ENCODE results near the gene E2F2.

E2F2 gene

DNA sequence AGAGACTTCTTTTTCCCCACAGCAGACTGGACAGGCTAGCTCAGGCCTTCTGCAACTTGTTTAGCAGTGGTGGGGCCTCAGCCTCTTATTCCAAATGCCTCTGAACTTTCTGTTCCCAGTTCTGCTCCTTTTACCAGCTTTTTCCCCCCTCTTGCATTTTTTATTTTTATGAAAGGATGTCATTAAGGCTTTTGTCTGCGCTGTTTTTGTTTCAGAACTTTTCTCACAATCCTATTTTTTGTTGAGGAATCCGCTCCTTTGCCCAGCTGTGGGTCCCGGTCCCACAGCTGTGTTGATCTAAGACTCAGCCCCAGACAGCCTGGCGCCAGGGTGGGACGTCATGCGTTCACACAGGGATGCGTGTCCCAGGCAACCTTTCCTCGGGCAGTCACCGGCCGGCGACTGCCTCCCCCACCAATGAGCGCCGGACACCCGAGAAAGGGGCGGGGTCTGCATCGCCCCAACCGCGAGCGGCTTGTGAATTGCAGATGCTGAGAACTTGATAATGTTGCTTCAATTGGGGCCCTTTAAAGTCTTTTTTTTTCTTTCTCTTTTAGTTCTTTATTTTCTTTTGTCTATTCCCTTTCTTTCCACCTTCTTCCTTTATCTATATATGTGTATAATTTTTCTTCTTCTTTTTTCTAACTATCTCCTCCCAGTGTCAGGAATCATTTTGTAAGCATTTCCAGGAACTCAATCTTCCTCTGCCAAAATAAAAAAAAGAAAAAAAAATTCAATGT lies 31.3 kb upstream of the E2F2 start:
- peak; percentile 98 for DNase-seq (ENCODE audit: low read depth)

DNA sequence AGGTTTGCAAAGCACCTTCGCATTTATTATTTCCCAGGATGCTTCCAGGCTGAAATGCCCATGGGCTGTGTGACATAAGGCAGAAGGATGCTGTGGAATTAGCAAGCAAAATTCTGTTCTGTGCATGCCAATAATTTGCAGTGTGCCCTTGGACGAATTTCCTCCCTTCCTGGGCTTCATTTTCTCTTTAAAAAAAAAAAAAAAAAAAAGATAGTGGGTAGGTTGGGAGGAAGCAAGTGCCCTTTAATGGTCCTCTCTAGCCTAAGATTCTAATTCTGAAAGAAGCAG lies 30.7 kb upstream of the E2F2 start:
- DNase-seq (ENCODE audit: low read depth) = peak; percentile 72

DNA sequence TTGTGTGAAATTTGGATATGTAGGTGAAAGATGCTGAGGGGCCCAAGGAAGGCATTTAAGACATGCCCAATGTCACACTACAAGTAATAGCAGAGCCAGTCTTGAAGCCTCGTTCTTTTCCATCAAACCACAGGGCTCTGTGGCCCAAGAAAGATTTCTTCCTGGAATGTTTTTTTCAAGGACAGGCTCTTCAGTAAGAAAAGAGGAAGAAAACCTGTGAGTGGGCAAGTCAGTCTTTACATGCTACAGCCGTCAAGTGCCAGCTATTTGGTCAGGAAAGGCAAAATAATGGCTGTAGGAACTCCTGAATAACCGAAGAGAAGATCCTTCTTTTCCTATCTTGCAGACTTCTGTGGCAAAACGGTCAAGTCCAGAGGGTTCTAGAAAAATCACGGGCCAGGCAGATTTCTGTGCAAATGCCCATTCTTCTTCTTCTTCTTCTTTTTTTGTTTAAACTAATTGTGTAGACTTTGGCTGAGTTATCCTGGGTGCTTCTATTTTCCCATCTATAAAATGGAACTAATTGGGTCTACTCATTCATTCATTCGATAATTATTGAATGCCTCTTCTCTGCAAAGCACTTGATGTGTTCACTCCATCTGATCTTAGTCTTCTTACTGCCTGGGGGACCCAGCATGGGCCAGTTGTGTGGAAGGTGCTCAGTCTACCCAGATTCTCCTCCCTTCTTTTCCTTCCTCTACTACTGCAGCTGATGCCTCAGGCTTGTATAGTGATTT lies 30.2 kb upstream of the E2F2 start:
- no peak for DNase-seq (ENCODE audit: low read depth)

DNA sequence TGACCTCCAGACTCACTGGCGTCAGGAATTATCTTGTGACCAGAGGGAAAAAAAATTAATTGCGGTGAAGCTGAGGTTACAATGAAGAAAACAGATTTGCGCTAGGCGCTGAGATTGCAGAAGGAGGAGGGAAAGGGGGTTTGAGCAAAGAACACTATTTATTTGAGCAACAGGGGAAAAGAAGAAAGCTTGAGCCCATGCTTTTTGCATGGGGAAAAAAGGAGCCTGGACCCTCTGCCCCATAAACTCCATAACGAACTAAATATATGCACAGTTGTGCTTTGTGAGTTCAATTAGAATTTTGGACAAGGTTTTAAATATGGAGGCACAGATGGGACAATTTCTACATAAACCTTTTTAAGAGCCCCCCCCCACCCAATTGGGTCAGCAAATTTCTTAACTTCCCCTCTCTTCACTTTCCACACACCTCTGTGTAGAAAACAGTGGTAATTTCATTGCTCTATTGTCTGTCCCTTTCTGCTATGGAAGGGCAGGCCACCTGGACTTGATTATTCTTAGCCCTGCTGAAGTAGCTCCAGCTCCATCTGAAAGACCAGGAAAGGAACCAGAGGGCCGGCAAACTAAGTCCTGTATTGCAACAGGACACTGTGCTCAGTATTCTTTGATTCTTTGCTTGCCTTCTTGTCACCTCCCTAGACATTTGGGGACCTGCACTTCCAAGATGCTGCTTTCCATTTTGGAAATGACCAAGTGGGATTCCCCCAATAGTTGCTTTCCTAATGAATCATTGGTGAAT lies 29.1 kb upstream of the E2F2 start:
- peak; percentile 43 for DNase-seq (ENCODE audit: low read depth)

DNA sequence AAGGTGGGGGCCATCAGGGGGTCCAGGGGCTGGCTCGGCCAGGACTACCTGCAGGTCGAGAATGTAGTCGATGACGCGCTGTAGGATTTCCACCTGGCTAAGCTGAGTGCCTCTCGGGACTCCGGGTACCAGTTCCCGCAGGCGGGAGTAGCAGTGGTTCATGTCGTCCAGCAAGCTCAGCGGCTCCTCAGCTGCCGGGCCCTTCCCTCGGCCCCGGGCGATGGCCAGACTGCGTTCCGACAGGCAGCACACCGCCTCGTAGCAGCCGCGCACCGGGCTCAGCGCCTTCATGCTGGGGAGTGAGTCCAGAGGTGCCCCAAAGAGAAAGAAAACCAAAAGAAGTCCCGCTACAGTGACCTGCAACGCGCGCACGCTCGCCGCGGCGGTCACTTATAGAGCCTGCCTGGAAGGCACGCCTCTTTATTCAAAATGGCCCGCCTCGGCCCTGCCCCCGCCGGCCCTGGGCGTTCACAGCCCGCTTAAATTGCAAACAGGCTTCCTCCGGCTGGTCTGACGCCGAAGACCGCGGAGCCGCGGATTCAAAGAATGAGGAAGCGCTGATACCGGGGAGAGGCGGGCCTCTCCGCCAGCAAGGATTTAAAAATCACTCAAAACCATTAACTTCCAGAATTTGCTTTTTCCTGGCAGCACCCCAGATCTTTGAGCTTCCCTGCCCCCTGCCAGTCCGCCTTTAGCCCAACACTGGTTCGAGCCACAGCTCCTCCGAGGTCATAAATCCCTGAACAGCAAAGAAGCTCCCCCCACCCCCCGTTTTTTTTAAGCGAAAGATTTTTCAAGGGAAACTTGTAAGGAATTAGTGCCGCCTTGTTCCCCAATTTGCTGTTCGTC lies 28.3 kb upstream of the E2F2 start, which contains the start of gene ID3:
ID3 (minus strand) TSS at position 366 of the 849 bp plus-strand sequence; CDS start at position 291, 75 bp downstream.
- peak; percentile 97 for DNase-seq (ENCODE audit: low read depth)

DNA sequence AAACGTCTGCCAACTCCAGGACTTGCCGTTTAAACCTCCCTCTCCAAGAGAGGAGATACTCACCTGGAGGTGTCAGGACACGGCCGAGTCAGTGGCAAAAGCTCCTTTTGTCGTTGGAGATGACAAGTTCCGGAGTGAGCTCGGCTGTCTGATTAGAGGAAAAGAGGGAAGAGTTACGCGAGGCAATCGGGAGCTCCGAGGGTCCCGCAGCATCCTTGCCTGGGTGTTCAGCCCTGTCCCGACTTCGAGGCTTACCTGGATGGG lies 27.8 kb upstream of the E2F2 start:
- peak; percentile 39 for DNase-seq (ENCODE audit: low read depth)

DNA sequence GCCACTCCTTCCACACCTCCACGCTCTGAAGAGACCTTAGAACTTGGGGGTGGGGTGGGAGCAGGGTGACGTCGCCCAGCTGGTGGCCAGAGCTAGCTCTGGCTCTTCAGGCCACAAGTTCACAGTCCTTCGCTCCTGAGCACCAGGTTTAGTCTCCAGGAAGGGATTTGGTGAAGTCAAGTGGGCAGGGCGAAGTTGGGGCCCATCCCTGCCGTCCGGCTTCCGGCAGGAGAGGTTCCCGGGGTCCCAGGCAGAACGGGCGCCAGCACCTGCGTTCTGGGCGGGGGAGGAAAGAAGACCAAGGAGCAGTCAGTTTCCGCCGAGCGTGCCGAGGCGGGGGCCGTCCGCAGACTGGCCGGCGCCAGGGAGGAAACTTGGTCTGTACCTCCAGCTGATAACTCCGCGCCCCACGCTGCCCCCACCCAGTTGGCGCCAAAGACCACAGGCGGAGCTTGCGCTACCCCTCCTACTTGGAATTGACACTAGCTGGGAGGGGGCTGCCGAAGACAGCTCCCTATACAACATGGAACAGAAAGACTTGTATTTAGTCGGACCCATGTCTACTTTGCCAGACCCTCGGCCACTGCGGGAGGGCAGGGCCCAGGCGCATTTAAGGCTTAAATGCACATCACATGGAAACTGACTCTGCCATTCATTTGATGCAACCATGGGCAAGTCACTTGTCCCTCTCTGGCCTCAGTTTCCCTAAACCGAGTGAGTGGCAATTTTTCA lies 27.3 kb upstream of the E2F2 start:
- peak; percentile 78 for DNase-seq (ENCODE audit: low read depth)

DNA sequence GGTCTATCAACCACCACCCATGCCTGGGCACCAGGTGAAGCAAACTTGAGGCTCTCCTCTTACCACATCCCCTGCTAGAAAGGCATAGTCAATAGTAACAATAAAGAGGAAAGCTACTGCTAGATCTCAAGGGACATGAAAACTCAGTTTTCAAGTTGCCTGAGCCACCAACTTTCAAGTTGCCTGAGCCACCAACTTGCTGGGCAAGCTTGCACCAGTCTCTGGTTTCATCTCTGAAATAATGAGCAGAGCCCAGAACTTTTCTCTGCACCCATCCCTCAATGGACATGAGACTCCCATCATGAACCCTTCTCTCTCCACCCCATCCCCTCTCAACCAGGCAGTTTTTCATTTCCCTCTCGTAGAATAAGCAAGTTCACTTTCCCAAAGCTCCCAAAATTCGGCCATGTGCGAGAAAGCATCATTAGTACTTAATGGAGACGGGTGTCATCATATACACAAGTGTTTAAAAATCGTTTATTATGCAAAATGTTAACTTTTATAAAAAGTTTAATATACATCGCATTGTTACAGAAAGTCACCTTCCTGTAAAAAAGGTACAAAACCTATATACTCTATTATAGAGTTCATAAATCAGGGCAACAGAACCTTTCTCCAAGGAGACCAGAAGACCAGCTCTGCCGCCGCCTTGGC lies 26.6 kb upstream of the E2F2 start:
- peak; percentile 41 for DNase-seq (ENCODE audit: low read depth)

DNA sequence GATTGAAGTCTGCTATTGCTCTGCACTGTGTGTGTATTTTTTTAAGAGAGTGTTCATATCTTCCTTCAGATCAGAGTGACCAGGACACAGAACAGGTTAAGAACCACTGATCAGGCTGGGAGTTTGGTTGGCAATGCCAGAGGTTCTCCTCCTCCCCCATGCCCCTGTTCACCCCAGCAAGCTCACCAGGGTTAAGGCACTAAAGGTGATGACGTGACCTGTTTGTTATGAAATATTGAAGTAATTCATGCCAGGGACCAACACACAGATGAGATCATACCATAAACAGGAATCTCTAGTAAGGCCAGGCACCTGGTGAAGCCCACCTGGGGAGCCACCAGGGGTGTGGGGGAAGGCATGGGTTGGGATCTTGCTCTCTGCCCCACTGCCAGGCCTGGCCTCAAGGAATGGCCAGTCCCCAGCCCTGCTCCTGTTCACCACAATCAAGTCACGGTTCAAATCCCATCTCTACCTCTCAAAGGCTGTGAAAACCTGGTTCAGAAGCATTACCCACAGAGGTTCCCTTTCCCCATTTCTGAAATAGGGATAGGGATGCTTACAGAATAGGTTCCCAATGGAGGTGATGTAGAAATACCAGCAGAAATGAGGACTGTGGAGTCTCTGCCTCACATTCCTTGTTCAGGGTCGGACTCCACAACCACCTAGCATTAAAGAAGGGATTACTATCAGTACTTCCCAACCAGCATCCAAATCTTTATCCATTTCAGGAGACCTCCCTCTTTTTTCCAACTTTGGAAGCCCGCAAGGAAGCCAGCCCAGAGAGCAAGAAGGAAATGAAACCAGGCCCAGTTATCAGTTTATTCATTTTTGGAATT lies 25.8 kb upstream of the E2F2 start:
- DNase-seq (ENCODE audit: low read depth) = peak; percentile 76

DNA sequence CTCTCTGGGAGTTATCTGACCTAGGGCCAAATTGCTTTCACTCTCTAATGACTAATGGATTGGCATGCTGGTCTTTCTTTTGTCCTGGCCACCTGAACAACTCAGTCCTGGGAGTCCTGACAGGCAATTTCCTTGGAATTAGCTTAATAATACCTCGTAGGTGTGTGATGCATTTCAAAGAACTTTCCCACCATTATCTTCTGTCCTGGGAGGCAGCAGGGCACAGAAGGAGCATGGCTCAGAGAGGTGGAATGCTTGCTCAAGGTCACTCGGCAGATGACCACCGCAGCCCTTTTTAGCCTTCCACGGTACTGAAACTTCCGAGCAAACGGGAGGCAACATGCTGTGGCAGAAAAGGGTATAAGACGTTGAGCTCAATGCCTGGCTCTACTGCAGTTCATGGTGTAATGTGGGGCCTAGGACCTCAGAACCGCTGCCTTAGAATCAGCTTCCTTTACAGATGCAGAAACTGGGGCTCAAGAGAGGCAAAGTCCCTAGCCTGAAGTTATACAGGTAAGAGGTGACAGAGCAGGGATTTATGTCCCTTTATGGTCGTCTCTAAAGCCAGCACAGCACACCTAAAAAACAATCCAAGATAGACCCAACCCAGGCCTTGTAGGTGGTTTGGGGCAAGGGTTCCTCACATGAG lies 25.1 kb upstream of the E2F2 start:
- DNase-seq (ENCODE audit: low read depth) = peak; percentile 88

DNA sequence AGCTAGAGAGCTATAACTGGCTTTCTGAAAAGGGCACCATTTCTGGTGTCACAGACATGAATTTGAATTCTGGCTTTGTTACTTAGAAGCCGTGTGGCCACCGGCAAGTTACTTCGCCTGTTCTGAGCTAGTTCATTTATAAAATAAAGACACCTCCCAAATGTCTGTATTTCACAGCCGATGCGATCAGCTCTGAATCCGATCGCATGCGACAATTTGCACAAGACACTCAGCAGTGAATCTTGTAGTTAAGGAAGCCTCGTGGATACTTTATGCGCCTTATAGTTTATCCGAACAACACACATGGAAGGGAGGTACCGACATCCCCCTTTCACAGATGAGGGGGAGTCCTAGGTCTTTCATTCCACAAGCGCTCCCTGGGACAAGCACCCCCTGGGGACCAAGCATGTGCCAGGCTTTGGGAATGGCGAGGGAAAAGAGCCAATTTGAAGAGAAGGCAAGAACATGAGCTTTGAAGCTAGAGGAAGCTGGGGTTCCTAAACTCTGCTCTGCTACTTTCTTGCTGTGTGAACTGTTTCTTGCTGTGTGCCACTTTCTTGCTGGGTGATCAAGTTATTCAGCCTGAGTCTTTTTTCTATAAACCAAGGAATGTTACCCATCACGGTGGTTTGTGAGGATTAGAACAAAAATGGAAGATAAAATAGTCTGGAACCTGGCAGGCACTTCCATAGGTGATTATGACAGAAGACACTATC lies 24.4 kb upstream of the E2F2 start:
- no peak for DNase-seq (ENCODE audit: low read depth)

DNA sequence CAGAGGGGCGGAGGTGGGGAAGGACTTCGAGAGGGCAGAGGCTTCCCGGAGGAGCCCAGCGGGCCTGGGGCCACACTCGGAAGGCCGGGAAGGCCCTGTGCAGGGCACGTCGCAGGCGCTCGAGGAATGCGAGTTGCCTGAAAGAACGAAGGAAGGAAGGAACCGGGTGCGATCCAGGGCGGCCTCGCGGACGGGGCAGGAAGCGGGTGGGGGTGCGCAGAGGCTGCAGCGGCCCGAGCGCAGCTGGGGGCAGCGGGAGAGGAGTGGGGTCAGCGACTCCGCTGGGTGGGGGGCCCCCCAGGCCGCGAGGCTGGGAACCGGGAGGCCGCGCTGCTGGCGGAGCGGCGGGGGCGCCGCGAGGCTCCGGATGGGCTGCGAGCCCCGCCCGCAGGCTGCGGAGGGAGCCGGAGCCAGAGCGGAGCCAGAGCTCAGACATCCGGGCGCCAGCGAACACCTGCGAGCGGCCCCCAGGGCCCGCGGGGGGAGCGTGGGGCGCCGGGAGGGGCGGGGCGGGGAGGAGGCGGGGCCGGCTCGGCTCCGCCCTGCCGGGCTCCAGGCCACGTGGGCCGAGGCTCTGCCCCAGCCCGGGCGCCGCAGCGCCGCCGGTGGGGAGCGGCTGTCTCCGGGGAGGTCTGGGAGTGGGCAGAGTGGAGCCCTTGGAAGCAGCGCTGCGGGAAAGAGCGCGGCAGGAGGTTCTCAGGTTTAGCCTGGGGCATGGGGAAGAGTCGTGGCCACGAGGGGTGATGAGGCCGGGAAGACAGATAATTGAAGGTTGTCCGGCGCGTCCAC lies 23.6 kb upstream of the E2F2 start:
- DNase-seq (ENCODE audit: low read depth) = peak; percentile 91

DNA sequence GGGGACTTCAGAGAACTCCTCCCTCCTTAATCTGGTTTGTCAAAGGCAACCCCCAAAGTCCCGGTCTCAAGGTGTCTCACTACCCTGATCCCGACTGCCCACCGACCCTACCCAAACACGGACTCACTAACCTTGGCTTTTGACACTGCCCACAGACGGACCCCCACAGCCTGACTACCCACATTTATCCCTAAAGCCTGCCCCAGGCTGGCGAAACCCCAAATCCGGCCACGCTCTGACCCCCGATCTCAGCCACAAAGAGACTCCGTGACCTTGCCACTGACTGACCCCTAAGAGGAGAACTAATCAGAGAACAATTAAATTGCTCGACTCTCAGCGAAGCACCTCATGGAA lies 23.1 kb upstream of the E2F2 start:
- no peak for DNase-seq (ENCODE audit: low read depth)

DNA sequence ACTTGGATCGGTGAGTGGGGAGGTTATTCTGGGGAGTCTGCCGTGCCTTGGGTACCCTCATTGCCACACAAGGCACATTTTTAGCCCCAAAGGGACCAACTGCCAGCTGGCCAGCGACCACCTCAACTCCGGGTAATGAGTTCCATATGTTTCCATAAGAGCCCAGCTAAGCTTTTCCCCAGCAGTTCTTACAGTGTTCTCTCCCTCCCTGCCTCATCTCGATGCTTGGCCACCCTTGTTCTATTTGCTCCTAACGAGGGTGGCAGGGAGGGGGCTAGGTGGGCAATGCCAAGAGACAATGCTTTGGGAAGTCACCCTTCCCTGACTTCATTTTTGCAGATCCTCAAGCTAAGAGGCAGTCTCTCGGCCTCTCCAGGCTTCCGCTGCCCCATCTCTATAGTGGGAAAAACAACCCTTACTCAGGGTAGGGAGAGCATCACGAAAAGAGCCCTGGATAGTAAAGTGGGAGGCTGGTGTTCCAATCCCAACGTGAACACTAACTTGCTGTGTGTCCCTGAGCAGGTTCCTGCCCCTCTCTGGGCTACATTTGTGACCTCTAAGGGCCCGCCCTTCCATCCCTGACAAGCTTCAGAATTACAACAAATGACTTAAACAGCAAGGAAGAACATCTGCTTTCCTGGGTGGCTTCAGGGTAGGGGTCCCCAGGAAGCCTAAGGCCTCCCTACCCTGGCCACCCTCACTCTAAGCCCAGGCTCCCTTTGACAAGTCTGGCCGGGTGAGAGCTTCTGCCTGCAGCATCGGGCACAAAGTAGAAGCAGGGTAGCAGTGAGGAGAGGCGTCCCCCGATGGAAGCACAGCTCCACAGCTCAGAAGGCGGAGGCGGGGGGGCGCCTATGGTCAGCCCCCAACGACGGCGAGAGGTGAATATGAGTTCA lies 22.4 kb upstream of the E2F2 start:
- DNase-seq (ENCODE audit: low read depth) = no peak

DNA sequence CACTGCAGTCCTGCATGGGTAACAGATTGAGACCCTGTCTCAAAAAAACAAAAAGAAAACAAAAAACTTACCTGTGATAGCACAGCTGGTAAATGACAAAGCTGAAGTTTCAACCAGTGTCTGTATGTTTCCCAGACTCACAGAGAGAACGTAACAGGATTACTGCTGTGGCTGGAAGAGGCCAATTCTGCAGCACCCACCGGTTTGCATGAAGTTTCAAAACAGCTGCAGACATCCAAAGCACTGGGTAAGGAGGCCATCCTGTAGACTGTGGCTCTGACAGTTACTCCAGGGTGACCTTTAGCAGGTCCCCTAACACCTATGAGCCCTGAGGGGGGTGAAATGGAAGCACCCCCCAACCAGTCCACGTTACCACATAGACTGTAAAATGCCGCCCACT lies 20.8 kb upstream of the E2F2 start:
- DNase-seq (ENCODE audit: low read depth) = no peak

DNA sequence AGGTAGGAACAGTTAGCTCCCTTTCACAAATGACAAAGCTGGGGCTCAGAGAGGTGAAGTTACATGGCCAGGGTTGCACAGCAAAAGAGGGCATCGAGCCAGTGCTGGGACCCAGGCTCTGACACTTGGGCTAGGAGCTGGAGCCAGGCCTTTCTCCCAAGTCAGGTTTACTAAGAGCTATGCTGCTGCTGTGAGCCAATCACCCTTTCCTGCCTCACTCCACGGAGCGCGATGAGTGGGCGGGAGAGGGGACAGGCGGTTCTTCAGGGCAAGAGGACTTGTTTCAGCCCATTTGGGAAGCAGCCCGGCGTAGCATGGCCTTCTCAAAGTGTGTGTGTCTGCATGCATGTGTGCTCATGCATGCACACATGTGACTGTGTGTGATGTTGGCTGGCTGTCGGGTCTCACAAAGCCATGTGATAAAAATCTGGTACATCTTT lies 17.7 kb upstream of the E2F2 start:
- no peak for DNase-seq (ENCODE audit: low read depth)

DNA sequence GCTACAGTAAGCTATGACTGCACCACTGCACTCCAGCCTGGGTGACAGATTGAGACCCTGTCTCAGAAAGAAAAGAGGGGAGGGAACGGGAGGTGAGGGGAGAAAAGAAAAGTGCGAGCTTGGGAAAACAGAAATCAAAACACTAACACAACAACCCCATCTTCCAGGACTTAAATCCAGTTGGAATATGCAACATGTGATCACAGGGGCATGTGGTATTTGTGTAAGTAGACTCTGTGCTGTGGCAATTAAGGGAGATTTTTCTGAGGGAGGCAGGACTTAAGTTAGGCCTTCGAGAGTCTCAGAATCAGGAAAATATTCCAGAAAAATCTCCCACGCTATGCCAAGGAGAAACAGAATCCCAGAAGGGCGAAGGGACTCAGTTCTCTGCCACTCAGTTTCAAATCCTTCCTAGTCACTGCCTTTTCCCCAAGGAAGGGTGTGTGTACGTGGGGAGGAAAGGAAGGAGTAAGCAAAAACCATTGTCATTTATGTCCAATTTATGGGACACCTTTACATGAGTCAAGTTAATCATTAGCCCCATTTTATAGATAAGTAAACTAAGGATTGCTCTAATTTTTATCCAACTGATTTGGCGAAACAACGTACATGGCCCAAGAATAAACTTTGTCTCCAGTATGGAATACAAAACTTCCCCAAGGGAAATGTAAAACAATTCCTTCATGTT lies 16.0 kb upstream of the E2F2 start:
- DNase-seq (ENCODE audit: low read depth) = no peak
